HL-60 (cell line): ENCODE measurements around the gene DAD1.

Source experiments
- DNase-seq, 2 experiments: peaks; one replicate each; pipeline ENCODE4 v3.0.0-alpha.2; 2010 to 2020; ENCODE audit warnings: low read depth in 1 of 2, low spot score in 1 of 2
- H3K27ac ChIP-seq: fragments of 250-450 bp; sonication (Bioruptor Pico); replicated peaks from 2 replicates; pipeline ENCODE4 v1.5.1; 2020; ENCODE audit warnings: mild to moderate bottlenecking, moderate library complexity
- H3K27me3 ChIP-seq: fragments of 250-450 bp; sonication (Bioruptor Pico); 2 replicates; pipeline ENCODE4 v1.5.1; 2021; ENCODE audit warnings: mild to moderate bottlenecking, moderate library complexity; ENCODE audit not compliant: insufficient read depth, poor library complexity, severe bottlenecking
- H3K4me3 ChIP-seq: replicated peaks from 2 replicates; pipeline ENCODE4 v1.5.1; 2011; ENCODE audit warnings: mild to moderate bottlenecking, control low read depth, low read length; ENCODE audit not compliant: insufficient read depth
- GABPA ChIP-seq: IDR thresholded peaks from 2 replicates; pipeline ENCODE4 v1.6.1; 2012; ENCODE audit warnings: low read depth
- POLR2AphosphoS5 ChIP-seq: IDR thresholded peaks from 2 replicates; pipeline ENCODE4 v1.6.1; 2012; ENCODE audit warnings: low read depth
- SPI1 ChIP-seq: IDR thresholded peaks from 2 replicates; pipeline ENCODE4 v1.6.1; 2012; ENCODE audit warnings: low read depth, mild to moderate bottlenecking, borderline replicate concordance
- TF ChIP-seq, protein P1 (sequence below): IDR thresholded peaks from one replicate; pipeline ENCODE4 v1.5.1; 2011; ENCODE audit warnings: low read length, control low read depth, inconsistent platforms; ENCODE audit not compliant: insufficient read depth
- TF ChIP-seq, protein P2 (sequence below): IDR thresholded peaks from 2 replicates; pipeline ENCODE4 v1.6.1; 2012; ENCODE audit warnings: low read depth; ENCODE audit not compliant: insufficient replicate concordance

Gene DAD1

GRCh38 chr14:22523283-22523682 is 65.7 kb downstream of the DAD1 start:
- Histone ChIP-seq H3K4me3 (no peak overlapping the region), H3K27ac (no peak overlapping the region), H3K27me3 (no peaks in the 10 kb centered on the region)
- TF ChIP-seq SPI1: no peak
- TF ChIP-seq, protein P1, sequence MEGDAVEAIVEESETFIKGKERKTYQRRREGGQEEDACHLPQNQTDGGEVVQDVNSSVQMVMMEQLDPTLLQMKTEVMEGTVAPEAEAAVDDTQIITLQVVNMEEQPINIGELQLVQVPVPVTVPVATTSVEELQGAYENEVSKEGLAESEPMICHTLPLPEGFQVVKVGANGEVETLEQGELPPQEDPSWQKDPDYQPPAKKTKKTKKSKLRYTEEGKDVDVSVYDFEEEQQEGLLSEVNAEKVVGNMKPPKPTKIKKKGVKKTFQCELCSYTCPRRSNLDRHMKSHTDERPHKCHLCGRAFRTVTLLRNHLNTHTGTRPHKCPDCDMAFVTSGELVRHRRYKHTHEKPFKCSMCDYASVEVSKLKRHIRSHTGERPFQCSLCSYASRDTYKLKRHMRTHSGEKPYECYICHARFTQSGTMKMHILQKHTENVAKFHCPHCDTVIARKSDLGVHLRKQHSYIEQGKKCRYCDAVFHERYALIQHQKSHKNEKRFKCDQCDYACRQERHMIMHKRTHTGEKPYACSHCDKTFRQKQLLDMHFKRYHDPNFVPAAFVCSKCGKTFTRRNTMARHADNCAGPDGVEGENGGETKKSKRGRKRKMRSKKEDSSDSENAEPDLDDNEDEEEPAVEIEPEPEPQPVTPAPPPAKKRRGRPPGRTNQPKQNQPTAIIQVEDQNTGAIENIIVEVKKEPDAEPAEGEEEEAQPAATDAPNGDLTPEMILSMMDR: no peak
- TF ChIP-seq, protein P2, sequence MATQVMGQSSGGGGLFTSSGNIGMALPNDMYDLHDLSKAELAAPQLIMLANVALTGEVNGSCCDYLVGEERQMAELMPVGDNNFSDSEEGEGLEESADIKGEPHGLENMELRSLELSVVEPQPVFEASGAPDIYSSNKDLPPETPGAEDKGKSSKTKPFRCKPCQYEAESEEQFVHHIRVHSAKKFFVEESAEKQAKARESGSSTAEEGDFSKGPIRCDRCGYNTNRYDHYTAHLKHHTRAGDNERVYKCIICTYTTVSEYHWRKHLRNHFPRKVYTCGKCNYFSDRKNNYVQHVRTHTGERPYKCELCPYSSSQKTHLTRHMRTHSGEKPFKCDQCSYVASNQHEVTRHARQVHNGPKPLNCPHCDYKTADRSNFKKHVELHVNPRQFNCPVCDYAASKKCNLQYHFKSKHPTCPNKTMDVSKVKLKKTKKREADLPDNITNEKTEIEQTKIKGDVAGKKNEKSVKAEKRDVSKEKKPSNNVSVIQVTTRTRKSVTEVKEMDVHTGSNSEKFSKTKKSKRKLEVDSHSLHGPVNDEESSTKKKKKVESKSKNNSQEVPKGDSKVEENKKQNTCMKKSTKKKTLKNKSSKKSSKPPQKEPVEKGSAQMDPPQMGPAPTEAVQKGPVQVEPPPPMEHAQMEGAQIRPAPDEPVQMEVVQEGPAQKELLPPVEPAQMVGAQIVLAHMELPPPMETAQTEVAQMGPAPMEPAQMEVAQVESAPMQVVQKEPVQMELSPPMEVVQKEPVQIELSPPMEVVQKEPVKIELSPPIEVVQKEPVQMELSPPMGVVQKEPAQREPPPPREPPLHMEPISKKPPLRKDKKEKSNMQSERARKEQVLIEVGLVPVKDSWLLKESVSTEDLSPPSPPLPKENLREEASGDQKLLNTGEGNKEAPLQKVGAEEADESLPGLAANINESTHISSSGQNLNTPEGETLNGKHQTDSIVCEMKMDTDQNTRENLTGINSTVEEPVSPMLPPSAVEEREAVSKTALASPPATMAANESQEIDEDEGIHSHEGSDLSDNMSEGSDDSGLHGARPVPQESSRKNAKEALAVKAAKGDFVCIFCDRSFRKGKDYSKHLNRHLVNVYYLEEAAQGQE: no peak
- no peak for TF ChIP-seq POLR2AphosphoS5
- no peak for TF ChIP-seq GABPA
- no peak for DNase-seq

DNA sequence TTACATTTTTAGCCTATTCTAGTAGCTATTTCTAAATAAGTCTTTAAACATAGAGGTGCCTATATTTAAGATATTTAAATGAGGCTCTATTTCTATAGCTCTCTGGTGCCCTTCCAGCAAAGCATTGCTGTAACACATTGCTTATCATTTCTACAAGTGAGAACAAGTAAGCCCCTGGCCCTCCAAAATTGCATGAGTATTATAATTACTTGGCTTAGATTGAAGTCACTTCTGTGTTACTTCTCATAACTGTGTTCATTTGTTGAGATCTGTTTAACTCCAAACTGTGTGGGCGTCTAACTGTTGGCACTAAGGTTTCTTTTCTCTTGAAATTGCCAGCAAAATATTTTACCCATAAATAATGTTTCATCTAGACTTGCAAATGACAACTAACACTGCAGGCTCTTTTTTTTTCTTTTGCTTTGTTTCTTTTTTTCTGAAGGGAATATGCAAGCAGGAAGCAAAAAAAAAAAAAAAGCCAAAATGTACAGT is 66.5 kb downstream of the DAD1 start:
- Histone ChIP-seq H3K27me3 (no peaks in the 10 kb centered on the region), H3K4me3 (no peak overlapping the region), H3K27ac (no peak overlapping the region)
- DNase-seq: no peak
- TF ChIP-seq, protein P1: no peak
- TF ChIP-seq SPI1 (no peak), POLR2AphosphoS5 (no peak)
- TF ChIP-seq, protein P2: no peak

DNA sequence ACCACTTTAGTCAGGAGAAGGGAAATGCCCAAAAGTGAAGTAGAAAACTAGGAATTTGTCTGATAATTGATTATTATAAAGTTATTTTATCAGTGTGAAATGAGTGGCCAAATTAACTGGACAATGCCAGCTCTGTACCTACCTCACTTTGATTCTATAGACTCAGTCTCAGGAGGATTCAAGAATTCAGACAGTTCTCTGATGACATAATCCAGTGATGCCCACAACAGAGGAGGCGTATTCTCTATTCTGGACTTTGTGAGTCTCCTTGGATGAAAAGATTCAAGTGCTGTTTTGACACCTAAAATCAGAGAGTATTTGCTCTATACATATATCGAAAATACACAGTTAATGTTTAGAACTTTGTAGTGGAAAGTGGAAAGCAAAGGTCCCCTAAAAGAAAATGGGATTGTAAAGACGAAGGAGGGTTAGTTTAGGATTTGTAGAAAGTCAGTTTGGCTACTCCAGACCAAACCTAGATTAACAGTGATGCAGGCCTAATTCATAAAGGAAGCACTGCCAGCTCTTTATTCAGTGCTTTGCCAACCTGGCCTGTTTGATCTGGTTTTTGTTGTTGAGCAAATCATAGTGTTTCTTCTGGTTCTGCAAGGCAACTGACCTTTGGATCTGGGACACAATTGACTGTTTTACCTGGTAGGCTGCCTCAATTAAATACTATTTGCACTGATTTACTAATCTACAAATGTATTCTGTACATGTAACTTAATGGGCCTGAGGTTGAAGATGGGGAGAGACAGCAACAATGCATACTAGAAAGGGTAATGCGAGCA is 67.4 kb downstream of the DAD1 start:
- TF ChIP-seq, protein P1: no peak
- TF ChIP-seq, protein P2: no peak
- no peak for TF ChIP-seq POLR2AphosphoS5
- no peak for TF ChIP-seq GABPA
- TF ChIP-seq SPI1: no peak
- Histone ChIP-seq H3K27ac (no peak overlapping the region), H3K27me3 (no peaks in the 10 kb centered on the region), H3K4me3 (no peak overlapping the region)
- no peak for DNase-seq
